CD14-positive monocyte (primary cell): ENCODE results near the gene DPP6. TPM values are rescaled to one million over a fixed set of nuclear protein-coding genes. Genes with fewer than 3 reads are reported as not detected.

ENCODE experiments used
- DNase-seq, 3 donors: peaks; one replicate each; pipeline ENCODE4 v3.0.0-alpha.2; 2011 to 2022
- H2AFZ ChIP-seq: 2 replicates; pipeline ENCODE4 v1.6.0; 2012; ENCODE audit warnings: mild to moderate bottlenecking, low read depth, low read length, inconsistent platforms; ENCODE audit not compliant: insufficient read depth, poor library complexity, severe bottlenecking
- H3K27ac ChIP-seq, 2 donors: 1 replicate in 1 of 2; 2 replicates in 1 of 2; pipeline ENCODE4 v1.5.1; 2012 to 2013; ENCODE audit warnings: low read length in 2 of 2, control low read depth in 1 of 2, inconsistent platforms in 1 of 2, low read depth in 1 of 2, mild to moderate bottlenecking in 1 of 2
- H3K27me3 ChIP-seq, 2 donors: one replicate each; pipeline versions ENCODE4 v1.6.0 to v1.6.1; 2011 to 2013; ENCODE audit warnings: low read length in 2 of 2; ENCODE audit not compliant: control insufficient read depth in 2 of 2, insufficient read depth in 2 of 2
- H3K36me3 ChIP-seq, 2 donors: replicated peaks in 1 of 2; 1 replicate in 1 of 2; 2 replicates in 1 of 2; pipeline versions ENCODE4 v1.5.1 to v1.6.1; 2012 to 2013; ENCODE audit warnings: low read length in 2 of 2, control low read depth in 1 of 2, inconsistent platforms in 1 of 2, mild to moderate bottlenecking in 1 of 2; ENCODE audit not compliant: insufficient read depth in 2 of 2, control insufficient read depth in 1 of 2
- H3K4me1 ChIP-seq, 2 donors: 1 replicate in 1 of 2; 2 replicates in 1 of 2; pipeline versions ENCODE4 v1.5.1 to v1.6.1; 2012 to 2013; ENCODE audit warnings: low read length in 2 of 2, control low read depth in 1 of 2, inconsistent platforms in 1 of 2, mild to moderate bottlenecking in 1 of 2, moderate library complexity in 1 of 2; ENCODE audit not compliant: insufficient read depth in 2 of 2, control insufficient read depth in 1 of 2
- H3K4me2 ChIP-seq: replicated peaks from 2 replicates; pipeline ENCODE3; 2012; ENCODE audit warnings: low read length, moderate library complexity, mild to moderate bottlenecking; ENCODE audit not compliant: poor library complexity, severe bottlenecking; ENCODE audit errors: extremely low read depth
- H3K4me3 ChIP-seq, 3 experiments: fragments of 200-600 bp in 1 of 3; sonication (generic) in 1 of 3; replicated peaks in 1 of 3; 1 replicate in 2 of 3; 2 replicates in 1 of 3; pipeline ENCODE4 v1.5.1; 2011 to 2013; ENCODE audit warnings: low read length in 3 of 3, mild to moderate bottlenecking in 3 of 3, control low read depth in 2 of 3, low read depth in 2 of 3, inconsistent platforms in 1 of 3, moderate library complexity in 1 of 3
- H3K79me2 ChIP-seq: 2 replicates; pipeline ENCODE4 v1.6.0; 2012; ENCODE audit warnings: mild to moderate bottlenecking, control low read depth, inconsistent platforms, low read length, moderate library complexity; ENCODE audit not compliant: insufficient read depth
- H3K9ac ChIP-seq: 2 replicates; pipeline ENCODE4 v1.6.0; 2017; ENCODE audit warnings: low read length, mild to moderate bottlenecking; ENCODE audit not compliant: insufficient read depth, poor library complexity, severe bottlenecking
- H3K9me3 ChIP-seq, 2 donors: replicated peaks in 1 of 2; 1 replicate in 1 of 2; 2 replicates in 1 of 2; pipeline versions ENCODE4 v1.5.1 to v1.6.1; 2012 to 2013; ENCODE audit warnings: low read length in 2 of 2, control low read depth in 1 of 2; ENCODE audit not compliant: control insufficient read depth in 1 of 2, insufficient read depth in 1 of 2
- H4K20me1 ChIP-seq: 2 replicates; pipeline ENCODE4 v1.6.0; 2012; ENCODE audit warnings: mild to moderate bottlenecking, low read length, control low read depth, moderate library complexity; ENCODE audit not compliant: insufficient read depth
- H3K27ac Mint-ChIP-seq, 7 donors: one replicate each; pipeline ENCODE4 v1.8.0; 2020; ENCODE audit warnings: mild to moderate bottlenecking in 7 of 7, mixed read lengths in 7 of 7, moderate library complexity in 6 of 7, inconsistent platforms in 2 of 7
- H3K27me3 Mint-ChIP-seq, 3 donors: one replicate each; pipeline ENCODE4 v1.8.0; 2021 to 2022; ENCODE audit warnings: low read depth in 3 of 3, mild to moderate bottlenecking in 3 of 3, mixed read lengths in 3 of 3, moderate library complexity in 3 of 3, inconsistent platforms in 1 of 3
- H3K36me3 Mint-ChIP-seq, 2 donors: one replicate each; pipeline ENCODE4 v1.8.0; 2020; ENCODE audit warnings: mixed read lengths in 2 of 2, inconsistent platforms in 1 of 2, mild to moderate bottlenecking in 1 of 2
- H3K4me1 Mint-ChIP-seq: one replicate; pipeline ENCODE4 v1.8.0; 2020; ENCODE audit warnings: mild to moderate bottlenecking, mixed read lengths
- H3K4me3 Mint-ChIP-seq, 2 donors: one replicate each; pipeline ENCODE4 v1.8.0; 2020; ENCODE audit warnings: mild to moderate bottlenecking in 2 of 2, mixed read lengths in 2 of 2, moderate library complexity in 1 of 2
- H3K9me3 Mint-ChIP-seq, 7 donors: one replicate each; pipeline ENCODE4 v1.8.0; 2020 to 2022; ENCODE audit warnings: mixed read lengths in 7 of 7, mild to moderate bottlenecking in 6 of 7, moderate library complexity in 6 of 7, inconsistent platforms in 2 of 7
- WGBS: methylation state at CpG from one replicate; pipeline ENCODE4 v1.1.5; 2013; ENCODE audit warnings: missing lambda C conversion rate; ENCODE audit not compliant: insufficient coverage; 5-methylcytosine and 5-hydroxymethylcytosine counted together
- intact Hi-C, 2 donors: fragments of 100-400 bp; cut with micrococcal nuclease; formaldehyde crosslinking; loops; one replicate each; pipeline versions ENCODE4 v1.15.0 to v1.15.1; 2023
- polyA plus RNA-seq, 3 donors: library from polyadenylated mRNA; depleted of rRNA in 1 of 3; unstranded in 2 of 3; stranded (reverse) in 1 of 3; fragments of 300-500 nt in 2 of 3; fragments of >200 nt in 1 of 3; fragmentation: Illumina TruSeq in 2 of 3; gene quantifications; 1 replicate in 2 of 3; 2 replicates in 1 of 3; pipeline ENCODE4 v1.2.3, GENCODE V29; 2012 to 2021
- TF ChIP-seq, protein P1 (sequence below): fragments of 200-600 bp; IDR thresholded peaks from one replicate; pipeline ENCODE4 v1.8.0; 2022; ENCODE audit warnings: antibody characterized with exemption, mild to moderate bottlenecking

Gene DPP6
- polyA plus RNA-seq, 3 donors: not detected

- Histone ChIP-seq H2AFZ (no peak overlapping the region), H3K4me2 (no peak overlapping the region), H3K36me3 (no peaks in the 10 kb centered on the region), H3K9me3 (peaks cover 3 to 4% of the 10 kb centered on the region in 2 donors), H3K79me2 (no peaks in the 10 kb centered on the region), H4K20me1 (no peaks in the 10 kb centered on the region), H3K4me1 (no peaks in the 10 kb centered on the region), H3K27me3 (no peaks in the 10 kb centered on the region), H3K4me3 (no peak overlapping the region), H3K9ac (no peak overlapping the region), H3K27ac (no peak overlapping the region)
- peaks cover 0 to 10% (median 2%) of the 10 kb centered on the region in 7 donors for H3K9me3 Mint-ChIP-seq
- TF ChIP-seq, protein P1, sequence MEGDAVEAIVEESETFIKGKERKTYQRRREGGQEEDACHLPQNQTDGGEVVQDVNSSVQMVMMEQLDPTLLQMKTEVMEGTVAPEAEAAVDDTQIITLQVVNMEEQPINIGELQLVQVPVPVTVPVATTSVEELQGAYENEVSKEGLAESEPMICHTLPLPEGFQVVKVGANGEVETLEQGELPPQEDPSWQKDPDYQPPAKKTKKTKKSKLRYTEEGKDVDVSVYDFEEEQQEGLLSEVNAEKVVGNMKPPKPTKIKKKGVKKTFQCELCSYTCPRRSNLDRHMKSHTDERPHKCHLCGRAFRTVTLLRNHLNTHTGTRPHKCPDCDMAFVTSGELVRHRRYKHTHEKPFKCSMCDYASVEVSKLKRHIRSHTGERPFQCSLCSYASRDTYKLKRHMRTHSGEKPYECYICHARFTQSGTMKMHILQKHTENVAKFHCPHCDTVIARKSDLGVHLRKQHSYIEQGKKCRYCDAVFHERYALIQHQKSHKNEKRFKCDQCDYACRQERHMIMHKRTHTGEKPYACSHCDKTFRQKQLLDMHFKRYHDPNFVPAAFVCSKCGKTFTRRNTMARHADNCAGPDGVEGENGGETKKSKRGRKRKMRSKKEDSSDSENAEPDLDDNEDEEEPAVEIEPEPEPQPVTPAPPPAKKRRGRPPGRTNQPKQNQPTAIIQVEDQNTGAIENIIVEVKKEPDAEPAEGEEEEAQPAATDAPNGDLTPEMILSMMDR: no peak
- H3K27ac Mint-ChIP-seq: no peak overlapping the region
- no peak overlapping the region for H3K4me3 Mint-ChIP-seq
- DNase-seq: no peak
- intact Hi-C loops: no loop called here
- no peaks in the 10 kb centered on the region for H3K36me3 Mint-ChIP-seq
- no peaks in the 10 kb centered on the region for H3K4me1 Mint-ChIP-seq
- WGBS: 96% methylated on average over 4 of the region's 10 CpGs
- no peaks in the 10 kb centered on the region for H3K27me3 Mint-ChIP-seq
Observed at GRCh38 chr7:154568346-154568745, 516.1 kb downstream of the DPP6 start.

DNA sequence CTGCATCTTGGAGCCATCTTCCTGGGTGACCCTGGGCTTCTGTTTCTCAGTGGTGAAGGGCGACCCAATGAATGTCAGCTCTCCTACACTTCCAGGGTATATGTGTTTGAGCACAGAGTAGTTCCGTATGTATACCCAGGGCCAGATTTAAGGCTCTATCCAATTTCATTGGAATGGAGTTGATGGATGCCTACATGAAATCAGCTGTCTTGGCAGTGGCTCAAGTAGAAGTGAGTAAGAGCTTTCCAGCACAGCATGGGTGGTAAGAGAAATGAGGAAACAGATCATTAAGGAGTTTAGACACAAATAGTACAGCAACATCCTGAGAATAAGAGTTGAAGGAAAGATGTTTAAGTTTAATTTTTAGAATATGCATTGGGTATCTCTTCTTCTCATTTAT lies 517.7 kb downstream of the DPP6 start:
- Histone ChIP-seq H3K79me2 (no peaks in the 10 kb centered on the region), H3K9ac (no peak overlapping the region), H3K4me2 (no peak overlapping the region), H3K27ac (no peak overlapping the region), H3K4me1 (no peaks in the 10 kb centered on the region), H3K9me3 (peaks cover 13% of the 10 kb centered on the region in 2 donors), H3K36me3 (no peaks in the 10 kb centered on the region), H3K4me3 (no peak overlapping the region), H3K27me3 (no peaks in the 10 kb centered on the region), H4K20me1 (no peaks in the 10 kb centered on the region), H2AFZ (no peak overlapping the region)
- 80% methylated on average over 1 of the region's 2 CpGs for WGBS
- H3K27ac Mint-ChIP-seq: no peak overlapping the region
- peaks cover 0 to 10% (median 2%) of the 10 kb centered on the region in 7 donors for H3K9me3 Mint-ChIP-seq
- DNase-seq: no peak
- H3K4me1 Mint-ChIP-seq: no peaks in the 10 kb centered on the region
- H3K36me3 Mint-ChIP-seq: no peaks in the 10 kb centered on the region
- intact Hi-C loops: no loop called here
- no peak overlapping the region for H3K4me3 Mint-ChIP-seq
- TF ChIP-seq, protein P1: no peak
- H3K27me3 Mint-ChIP-seq: no peaks in the 10 kb centered on the region
